Tibial artery (tissue), 4 donors: ENCODE measurements around the gene OSBPL1A.

ENCODE experiments used
- DNase-seq, 2 donors: peaks; one replicate each; pipeline ENCODE4 v3.0.0-alpha.2; 2019
- H3K27ac ChIP-seq, 2 donors: fragments of 200-600 bp; sonication (generic) in 1 of 2; 1 replicate in 1 of 2; 2 replicates in 1 of 2; pipeline ENCODE4 v1.5.1; 2018 to 2019; ENCODE audit warnings: mild to moderate bottlenecking in 1 of 2
- H3K27me3 ChIP-seq, 2 donors: fragments of 200-600 bp; sonication (generic) in 1 of 2; one replicate each; pipeline versions ENCODE4 v1.5.1 to v1.6.0; 2016 to 2019
- H3K36me3 ChIP-seq, 3 donors: fragments of 200-600 bp; sonication (generic) in 2 of 3; one replicate each; pipeline ENCODE4 v1.5.1; 2016 to 2019; ENCODE audit warnings: mild to moderate bottlenecking in 2 of 3
- H3K4me1 ChIP-seq, 4 donors: fragments of 200-600 bp; sonication (generic) in 2 of 4; 1 replicate in 3 of 4; 2 replicates in 1 of 4; pipeline ENCODE4 v1.5.1; 2016 to 2019
- H3K4me3 ChIP-seq, 2 donors: fragments of 200-600 bp; sonication (generic) in 1 of 2; 1 replicate in 1 of 2; 2 replicates in 1 of 2; pipeline ENCODE4 v1.5.1; 2018 to 2019; ENCODE audit warnings: mild to moderate bottlenecking in 2 of 2
- H3K9me3 ChIP-seq, 3 donors: fragments of 200-600 bp; sonication (generic) in 1 of 3; one replicate each; pipeline ENCODE4 v1.5.1; 2016 to 2019
- CTCF ChIP-seq, 2 experiments: fragments of 200-600 bp in 1 of 2; fragments of 450-650 bp in 1 of 2; IDR thresholded peaks; one replicate each; pipeline ENCODE4 v1.5.1; 2017 to 2019; ENCODE audit warnings: antibody characterized with exemption in 2 of 2, mild to moderate bottlenecking in 1 of 2, moderate library complexity in 1 of 2
- intact Hi-C: fragments of 100-400 bp; cut with DNase I; formaldehyde crosslinking; loops from one replicate; pipeline ENCODE4 v1.15.0; 2023; ENCODE audit warnings: low total_unique reads

OSBPL1A gene

GRCh38 chr18:24344509-24344908, 53.1 kb downstream of the OSBPL1A start:
- H3K27me3 ChIP-seq: no peaks in the 10 kb centered on the region
- peaks cover 0 to 5% (median 4%) of the 10 kb centered on the region in 3 donors for H3K36me3 ChIP-seq
- no peak overlapping the region for H3K4me3 ChIP-seq
- H3K4me1 ChIP-seq: no peaks in the 10 kb centered on the region
- no peak for TF ChIP-seq CTCF (IDR thresholded peaks at IDR 0.05)
- H3K27ac ChIP-seq: no peak overlapping the region
- no peak for DNase-seq
- intact Hi-C loops: no loop called here
- no peaks in the 10 kb centered on the region for H3K9me3 ChIP-seq

- intact Hi-C loops: no loop called here
- TF ChIP-seq CTCF (IDR thresholded peaks at IDR 0.05): no peak
- Histone ChIP-seq H3K36me3 (peaks cover 0 to 4% (median 4%) of the 10 kb centered on the region in 3 donors), H3K27me3 (no peaks in the 10 kb centered on the region), H3K9me3 (no peaks in the 10 kb centered on the region), H3K4me1 (no peaks in the 10 kb centered on the region), H3K4me3 (no peak overlapping the region), H3K27ac (no peak overlapping the region)
- DNase-seq: no peak
Observed at GRCh38 chr18:24342347-24342746, 55.3 kb downstream of the OSBPL1A start.

DNA sequence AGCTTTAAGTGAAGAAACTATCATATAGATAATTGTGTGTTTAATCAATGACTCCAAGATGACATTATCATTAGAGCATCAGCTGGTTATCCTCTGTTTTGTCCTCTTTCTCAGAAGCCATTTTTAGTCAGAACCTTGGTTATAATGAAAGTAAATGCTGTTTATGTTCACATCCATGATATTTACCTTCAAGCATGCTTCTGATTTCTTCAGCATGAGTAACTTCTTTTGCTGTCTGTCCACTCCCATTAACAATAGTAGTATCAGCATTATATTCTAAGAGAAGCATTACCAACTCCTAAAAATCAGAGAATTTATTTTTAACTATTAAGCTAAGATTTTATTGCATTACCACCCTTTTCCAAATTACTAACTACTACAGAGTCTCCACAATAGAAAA, 56.3 kb downstream of the OSBPL1A start:
- intact Hi-C loops: no loop called here
- TF ChIP-seq CTCF (IDR thresholded peaks at IDR 0.05): no peak
- DNase-seq: no peak
- no peaks in the 10 kb centered on the region for H3K27me3 ChIP-seq
- no peak overlapping the region for H3K4me3 ChIP-seq
- H3K4me1 ChIP-seq: no peaks in the 10 kb centered on the region
- no peaks in the 10 kb centered on the region for H3K36me3 ChIP-seq
- no peak overlapping the region for H3K27ac ChIP-seq
- no peaks in the 10 kb centered on the region for H3K9me3 ChIP-seq

- Histone ChIP-seq H3K27ac (no peak overlapping the region), H3K9me3 (no peaks in the 10 kb centered on the region), H3K4me1 (no peaks in the 10 kb centered on the region), H3K27me3 (no peaks in the 10 kb centered on the region), H3K4me3 (no peak overlapping the region), H3K36me3 (peaks cover 0 to 7% (median 7%) of the 10 kb centered on the region in 3 donors)
- DNase-seq: no peak
- intact Hi-C loops: no loop called here
- no peak for TF ChIP-seq CTCF (IDR thresholded peaks at IDR 0.05)
Observed at GRCh38 chr18:24333084-24333483, 64.5 kb downstream of the OSBPL1A start.

- peaks cover 0 to 18% (median 2%) of the 10 kb centered on the region in 4 donors for H3K4me1 ChIP-seq
- DNase-seq: no peak
- H3K27me3 ChIP-seq: no peaks in the 10 kb centered on the region
- TF ChIP-seq CTCF (IDR thresholded peaks at IDR 0.05): no peak
- intact Hi-C loops: no loop called here
- H3K4me3 ChIP-seq: no peak overlapping the region
- H3K36me3 ChIP-seq: no peaks in the 10 kb centered on the region
- H3K9me3 ChIP-seq: no peaks in the 10 kb centered on the region
- no peak overlapping the region for H3K27ac ChIP-seq
Observed at GRCh38 chr18:24326211-24326610, 71.4 kb downstream of the OSBPL1A start.

DNA sequence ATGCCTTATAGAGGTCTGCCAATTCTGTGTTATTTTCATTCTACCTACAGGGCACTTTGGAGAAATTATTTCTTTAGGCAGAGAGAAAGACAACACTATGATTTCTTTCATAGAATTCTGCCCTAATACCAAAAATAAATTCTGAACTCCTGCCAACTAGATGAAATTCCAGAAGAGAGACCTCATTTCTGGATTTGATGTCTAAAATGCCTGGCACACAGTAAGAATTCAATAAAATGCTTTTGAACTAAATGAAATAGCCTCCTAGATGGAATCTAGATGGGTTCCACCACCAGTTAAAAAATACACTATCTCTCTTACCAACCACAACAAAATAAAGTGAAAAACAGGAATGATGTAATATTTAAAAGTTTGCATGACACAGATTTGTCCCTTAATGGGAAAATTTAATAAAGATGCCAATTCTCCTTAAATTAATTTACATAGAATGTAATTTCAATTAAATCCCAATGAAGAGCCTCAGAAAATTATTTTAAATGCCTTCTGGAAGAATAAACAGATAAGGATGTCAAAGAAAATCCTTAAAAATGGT, 75.0 kb downstream of the OSBPL1A start:
- no peaks in the 10 kb centered on the region for H3K9me3 ChIP-seq
- DNase-seq: no peak
- TF ChIP-seq CTCF (IDR thresholded peaks at IDR 0.05): no peak
- H3K27ac ChIP-seq: peak overlapping the region in 1 of 2 donors; percentile 36
- H3K36me3 ChIP-seq: no peaks in the 10 kb centered on the region
- H3K4me3 ChIP-seq: no peak overlapping the region
- H3K27me3 ChIP-seq: no peaks in the 10 kb centered on the region
- intact Hi-C loops: no loop called here
- peaks cover 0 to 26% (median 2%) of the 10 kb centered on the region in 4 donors for H3K4me1 ChIP-seq
